Measurements from ENCODE around the gene KRT36. TPM values are rescaled to one million over a fixed set of nuclear protein-coding genes. Genes with fewer than 3 reads are reported as not detected.

KRT36 gene
- total RNA-seq, 1 experiment from 2014 or later, result not detected

DNA sequence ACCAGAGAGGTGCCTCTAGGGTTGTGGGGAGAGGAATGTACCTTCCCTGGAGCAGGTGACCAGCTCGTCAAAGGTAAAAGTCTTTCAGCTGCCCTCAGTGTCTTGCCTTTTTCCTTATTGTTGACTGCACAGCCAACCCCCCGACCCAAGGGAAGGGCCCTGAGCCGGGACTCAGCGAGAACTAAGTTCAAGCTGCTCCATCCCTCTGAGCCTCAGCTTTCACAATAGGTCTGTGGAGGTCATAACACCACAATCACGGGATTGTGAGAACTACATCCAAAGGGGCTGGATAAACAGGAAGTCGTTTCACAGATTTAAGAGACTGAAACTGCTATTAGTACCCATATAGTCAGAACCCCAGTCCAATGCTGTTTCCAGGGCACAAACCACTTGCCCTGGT lies 2.6 kb upstream of the KRT36 start:
- no peaks in the 10 kb centered on the region for H4K20me1 ChIP-seq (ENCODE audit: low read length)
- H3K4me2 ChIP-seq (ENCODE audit: low read length), result no peak overlapping the region
- H3K27ac ChIP-seq (ENCODE audit: low read length), result no peak overlapping the region
- H3K9me2 ChIP-seq (replicated peaks; ENCODE audit: low read length), result no peaks in the 10 kb centered on the region
- no TSS peak for BruUV-seq (replicated peaks)
- ATAC-seq (no peak), DNase-seq (no peak)
- peaks cover 14% of the 10 kb centered on the region for H3K4me1 ChIP-seq (ENCODE audit: insufficient read depth, low read length)
- H3K27me3 ChIP-seq (ENCODE audit: low read length), result no peaks in the 10 kb centered on the region
- no peak overlapping the region for H2AFZ ChIP-seq (ENCODE audit: low read length)
- no peaks in the 10 kb centered on the region for H3K9me3 ChIP-seq (ENCODE audit: low read length)
- H3F3A ChIP-seq (ENCODE audit: low read length, unreplicated experiment), result no peaks in the 10 kb centered on the region
- no peak overlapping the region for H3K4me3 ChIP-seq (ENCODE audit: low read length)
- TF ChIP-seq EZH2 (IDR thresholded peaks at IDR 0.05; ENCODE audit: low read length, unreplicated experiment), result no peak
- TF ChIP-seq, protein P1, sequence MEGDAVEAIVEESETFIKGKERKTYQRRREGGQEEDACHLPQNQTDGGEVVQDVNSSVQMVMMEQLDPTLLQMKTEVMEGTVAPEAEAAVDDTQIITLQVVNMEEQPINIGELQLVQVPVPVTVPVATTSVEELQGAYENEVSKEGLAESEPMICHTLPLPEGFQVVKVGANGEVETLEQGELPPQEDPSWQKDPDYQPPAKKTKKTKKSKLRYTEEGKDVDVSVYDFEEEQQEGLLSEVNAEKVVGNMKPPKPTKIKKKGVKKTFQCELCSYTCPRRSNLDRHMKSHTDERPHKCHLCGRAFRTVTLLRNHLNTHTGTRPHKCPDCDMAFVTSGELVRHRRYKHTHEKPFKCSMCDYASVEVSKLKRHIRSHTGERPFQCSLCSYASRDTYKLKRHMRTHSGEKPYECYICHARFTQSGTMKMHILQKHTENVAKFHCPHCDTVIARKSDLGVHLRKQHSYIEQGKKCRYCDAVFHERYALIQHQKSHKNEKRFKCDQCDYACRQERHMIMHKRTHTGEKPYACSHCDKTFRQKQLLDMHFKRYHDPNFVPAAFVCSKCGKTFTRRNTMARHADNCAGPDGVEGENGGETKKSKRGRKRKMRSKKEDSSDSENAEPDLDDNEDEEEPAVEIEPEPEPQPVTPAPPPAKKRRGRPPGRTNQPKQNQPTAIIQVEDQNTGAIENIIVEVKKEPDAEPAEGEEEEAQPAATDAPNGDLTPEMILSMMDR (conservative IDR thresholded peaks at IDR 0.05; ENCODE audit: low read depth, low read length), result no peak
- TF ChIP-seq EZH2phosphoT487 (IDR thresholded peaks at IDR 0.05; ENCODE audit: borderline replicate concordance, low read length), result no peak
- no peaks in the 10 kb centered on the region for H3K79me2 ChIP-seq (ENCODE audit: low read length)
- H3K36me3 ChIP-seq (ENCODE audit: low read depth, low read length), result no peaks in the 10 kb centered on the region
- POLR2A ChIA-PET (ENCODE audit: unreplicated experiment), result no interaction called here
- H3K9ac ChIP-seq (ENCODE audit: low read length), result no peak overlapping the region
- intact Hi-C loops (cut with micrococcal nuclease), result loop anchor here (10.0 kb wide), 1 partner anchor 168 kb away; no protein-coding TSS in a partner anchor
- CTCF ChIA-PET, result no interaction called here

DNA sequence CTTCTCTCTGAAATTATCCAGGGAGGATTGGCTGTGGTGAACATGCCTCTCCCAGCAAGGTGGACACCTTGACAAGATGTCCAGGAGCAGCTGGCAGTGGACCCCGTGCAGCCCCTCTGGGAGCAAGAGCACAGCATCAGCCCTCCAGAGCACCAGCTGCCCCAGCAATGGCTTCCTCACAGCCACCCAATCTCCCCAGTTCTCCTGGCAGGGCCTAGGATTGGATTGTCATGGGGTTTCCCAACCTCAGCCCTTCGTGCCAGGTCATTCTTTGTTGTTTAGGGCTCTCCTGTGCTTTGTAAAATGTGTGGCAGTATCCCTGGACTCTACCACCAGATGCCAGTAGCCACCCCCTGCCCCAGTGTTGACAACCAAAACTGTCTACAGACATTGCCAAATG lies 1.8 kb upstream of the KRT36 start:
- Histone ChIP-seq H3K27ac (ENCODE audit: low read length) (no peak overlapping the region), H3K36me3 (ENCODE audit: low read depth, low read length) (no peaks in the 10 kb centered on the region), H3K9me3 (ENCODE audit: low read length) (no peaks in the 10 kb centered on the region), H4K20me1 (ENCODE audit: low read length) (no peaks in the 10 kb centered on the region), H2AFZ (ENCODE audit: low read length) (no peak overlapping the region), H3K27me3 (ENCODE audit: low read length) (no peaks in the 10 kb centered on the region), H3K9ac (ENCODE audit: low read length) (no peak overlapping the region), H3F3A (ENCODE audit: low read length, unreplicated experiment) (no peaks in the 10 kb centered on the region), H3K4me1 (ENCODE audit: insufficient read depth, low read length) (peaks cover 8% of the 10 kb centered on the region), H3K4me2 (ENCODE audit: low read length) (no peak overlapping the region), H3K9me2 (replicated peaks; ENCODE audit: low read length) (no peaks in the 10 kb centered on the region), H3K4me3 (ENCODE audit: low read length) (no peak overlapping the region), H3K79me2 (ENCODE audit: low read length) (no peaks in the 10 kb centered on the region)
- no peak for ATAC-seq
- no peak for TF ChIP-seq EZH2phosphoT487 (IDR thresholded peaks at IDR 0.05; ENCODE audit: borderline replicate concordance, low read length)
- POLR2A ChIA-PET (ENCODE audit: unreplicated experiment), result no interaction called here
- intact Hi-C loops (cut with micrococcal nuclease), result loop anchor here (10.0 kb wide), 1 partner anchor 167 kb away; no protein-coding TSS in a partner anchor
- BruUV-seq (replicated peaks), result no TSS peak
- no peak for DNase-seq
- CTCF ChIA-PET, result no interaction called here

DNA sequence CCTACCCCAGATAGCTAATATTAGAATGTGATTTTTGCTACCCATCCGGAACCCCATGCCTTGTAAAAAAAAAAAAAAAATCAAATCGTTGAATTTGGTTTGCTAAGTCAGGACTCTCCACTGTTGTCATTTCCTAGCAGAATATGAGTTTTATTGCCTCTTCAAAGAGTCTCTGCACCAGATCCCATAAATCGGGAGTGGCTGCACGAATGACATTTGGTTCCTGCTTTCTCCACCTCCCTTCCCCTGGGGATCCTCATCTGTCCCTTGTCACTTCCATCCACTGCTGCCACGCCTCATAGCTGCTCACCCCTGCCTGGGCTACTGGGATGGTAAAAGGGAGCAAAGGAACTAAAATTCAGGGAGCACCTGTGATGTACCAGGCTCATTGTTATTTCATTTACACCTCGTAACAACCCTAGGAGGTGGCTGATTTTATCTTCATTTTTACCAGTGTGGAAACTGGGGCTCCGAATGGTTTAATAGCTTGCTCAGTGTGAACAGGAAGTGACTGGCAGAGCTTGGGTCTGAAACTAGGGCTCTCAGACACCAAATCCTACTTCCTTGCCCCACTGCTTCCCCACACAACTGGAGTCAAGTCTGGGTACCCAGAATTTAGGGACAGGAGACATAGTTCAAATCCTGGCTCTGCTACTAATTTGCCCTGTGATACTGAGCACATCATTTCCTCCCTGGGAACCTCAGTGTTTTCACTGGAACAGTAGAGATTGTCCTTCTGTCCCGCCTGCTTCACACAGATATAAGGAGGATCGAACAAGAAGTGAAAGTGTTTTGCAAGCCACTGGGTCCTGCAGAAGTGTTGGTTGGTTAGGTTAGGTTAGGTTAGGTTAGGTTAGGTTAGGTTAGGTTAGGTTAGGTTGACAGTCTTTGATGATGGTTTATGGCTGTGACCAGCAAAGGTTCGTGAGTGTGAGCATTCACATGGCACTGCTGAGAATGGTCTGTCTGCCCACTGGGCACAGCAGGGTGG lies 585 bp upstream of the KRT36 start:
- intact Hi-C loops (cut with micrococcal nuclease), result loop anchor here (10.0 kb wide), 1 partner anchor 165 kb away; no protein-coding TSS in a partner anchor
- H3K36me3 ChIP-seq (ENCODE audit: low read depth, low read length), result no peaks in the 10 kb centered on the region
- H4K20me1 ChIP-seq (ENCODE audit: low read length), result no peaks in the 10 kb centered on the region
- DNase-seq, result no peak
- H3F3A ChIP-seq (ENCODE audit: low read length, unreplicated experiment), result no peaks in the 10 kb centered on the region
- H3K9me2 ChIP-seq (replicated peaks; ENCODE audit: low read length), result no peaks in the 10 kb centered on the region
- TF ChIP-seq, protein P1 (conservative IDR thresholded peaks at IDR 0.05; ENCODE audit: low read depth, low read length), result no peak
- TF ChIP-seq EZH2phosphoT487 (IDR thresholded peaks at IDR 0.05; ENCODE audit: borderline replicate concordance, low read length), result no peak
- no peak for TF ChIP-seq EZH2 (IDR thresholded peaks at IDR 0.05; ENCODE audit: low read length, unreplicated experiment)
- POLR2A ChIA-PET (ENCODE audit: unreplicated experiment), result no interaction called here
- no peak overlapping the region for H3K4me2 ChIP-seq (ENCODE audit: low read length)
- H3K9ac ChIP-seq (ENCODE audit: low read length), result no peak overlapping the region
- no peak overlapping the region for H2AFZ ChIP-seq (ENCODE audit: low read length)
- H3K27ac ChIP-seq (ENCODE audit: low read length), result no peak overlapping the region
- BruUV-seq (replicated peaks), result no TSS peak
- peaks cover 8% of the 10 kb centered on the region for H3K4me1 ChIP-seq (ENCODE audit: insufficient read depth, low read length)
- CTCF ChIA-PET, result no interaction called here
- ATAC-seq, result no peak
- no peak overlapping the region for H3K4me3 ChIP-seq (ENCODE audit: low read length)
- no peaks in the 10 kb centered on the region for H3K27me3 ChIP-seq (ENCODE audit: low read length)
- H3K9me3 ChIP-seq (ENCODE audit: low read length), result no peaks in the 10 kb centered on the region
- no peaks in the 10 kb centered on the region for H3K79me2 ChIP-seq (ENCODE audit: low read length)
